T-helper 2 cell (primary cell): ENCODE measurements around the gene PDZD2.

Experiments used
- DNase-seq, 5 experiments: peaks; one replicate each; pipeline versions ENCODE4 v3.0.0 to v3.0.0-alpha.2; 2012 to 2022

The PDZD2 gene

GRCh38 chr5:31888564-31888963, 249.6 kb downstream of the PDZD2 start:
- DNase-seq, result no peak

GRCh38 chr5:31889001-31889561, 250.2 kb downstream of the PDZD2 start:
- no peak for DNase-seq

GRCh38 chr5:31890046-31890445, 251.1 kb downstream of the PDZD2 start:
- no peak for DNase-seq

- no peak for DNase-seq
Measured at GRCh38 chr5:31894141-31894540, 255.2 kb downstream of the PDZD2 start.

- no peak for DNase-seq
Measured at GRCh38 chr5:31895199-31895820, 256.4 kb downstream of the PDZD2 start.

- DNase-seq, result no peak
Measured at GRCh38 chr5:31898036-31898632, 259.2 kb downstream of the PDZD2 start.

- DNase-seq, result no peak
Measured at GRCh38 chr5:31900296-31900865, 261.4 kb downstream of the PDZD2 start.

- no peak for DNase-seq
Measured at GRCh38 chr5:31901807-31902530, 263.0 kb downstream of the PDZD2 start.

- no peak for DNase-seq
Measured at GRCh38 chr5:31908396-31908795, 269.5 kb downstream of the PDZD2 start.

- DNase-seq, result no peak
Measured at GRCh38 chr5:31909073-31909472, 270.1 kb downstream of the PDZD2 start.

- DNase-seq, result no peak
Measured at GRCh38 chr5:31911291-31912265, 272.6 kb downstream of the PDZD2 start.

GRCh38 chr5:31913808-31914207, 274.9 kb downstream of the PDZD2 start:
- DNase-seq, result no peak

GRCh38 chr5:31916327-31916726, 277.4 kb downstream of the PDZD2 start:
- no peak for DNase-seq

- DNase-seq, result no peak
Measured at GRCh38 chr5:31918739-31919138, 279.8 kb downstream of the PDZD2 start.

- no peak for DNase-seq
Measured at GRCh38 chr5:31921852-31922305, 282.9 kb downstream of the PDZD2 start.

- no peak for DNase-seq
Measured at GRCh38 chr5:31924005-31924404, 285.1 kb downstream of the PDZD2 start.

GRCh38 chr5:31931874-31932273, 292.9 kb downstream of the PDZD2 start:
- no peak for DNase-seq

- no peak for DNase-seq
Measured at GRCh38 chr5:31934156-31934555, 295.2 kb downstream of the PDZD2 start.

GRCh38 chr5:31935496-31936369, 296.8 kb downstream of the PDZD2 start:
- no peak for DNase-seq

- no peak for DNase-seq
Measured at GRCh38 chr5:31936683-31937082, 297.8 kb downstream of the PDZD2 start.

GRCh38 chr5:31937226-31937625, 298.3 kb downstream of the PDZD2 start:
- no peak for DNase-seq
